ENCODE measurements around the gene SLC37A1. TPM values are rescaled to one million over a fixed set of nuclear protein-coding genes. Genes with fewer than 3 reads are reported as not detected.

SLC37A1 gene
- total RNA-seq, 2 donors from 2014 or later: 27.5 to 37.6 TPM

DNA sequence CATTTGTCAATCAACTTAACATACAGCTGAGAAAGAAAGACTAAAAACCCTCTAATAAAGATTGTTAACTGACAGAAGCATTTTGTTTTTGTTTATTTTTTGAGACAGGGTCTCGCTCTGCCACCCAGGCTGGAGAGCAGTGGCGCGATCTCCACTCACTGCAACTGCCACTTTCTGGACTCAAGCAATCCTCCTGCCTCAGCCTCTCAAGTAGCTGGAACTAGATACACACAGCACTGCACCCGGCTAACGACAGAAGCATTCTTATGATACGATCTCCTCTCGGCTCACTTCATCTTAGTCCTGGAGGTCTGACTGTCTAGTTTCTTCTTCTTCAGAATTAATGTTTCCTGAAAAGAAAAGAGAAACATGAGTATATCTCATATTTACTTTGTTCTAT is 41.1 kb upstream of the SLC37A1 start:
- no peak for ATAC-seq (replicated peaks in 1 of 2)
- Mint-ChIP-seq H3K36me3 (ENCODE audit: insufficient read depth in 2 of 2) (no peaks in the 10 kb centered on the region), H3K27me3 (ENCODE audit: low read depth) (no peaks in the 10 kb centered on the region), H3K27ac (no peak overlapping the region), H3K9me3 (no peaks in the 10 kb centered on the region), H3K4me3 (no peak overlapping the region), H3K4me1 (ENCODE audit: low read depth) (peaks cover 7% of the 10 kb centered on the region)
- no peak for DNase-seq

- Mint-ChIP-seq H3K4me3 (no peak overlapping the region), H3K9me3 (no peaks in the 10 kb centered on the region), H3K27ac (no peak overlapping the region), H3K27me3 (ENCODE audit: low read depth) (no peaks in the 10 kb centered on the region), H3K4me1 (ENCODE audit: low read depth) (peaks cover 7% of the 10 kb centered on the region), H3K36me3 (ENCODE audit: insufficient read depth in 2 of 2) (no peaks in the 10 kb centered on the region)
- no peak for ATAC-seq (replicated peaks in 1 of 2)
- no peak for DNase-seq
These were observed 40.1 kb upstream of the SLC37A1 start for GRCh38 chr21:42473498-42474042.

DNA sequence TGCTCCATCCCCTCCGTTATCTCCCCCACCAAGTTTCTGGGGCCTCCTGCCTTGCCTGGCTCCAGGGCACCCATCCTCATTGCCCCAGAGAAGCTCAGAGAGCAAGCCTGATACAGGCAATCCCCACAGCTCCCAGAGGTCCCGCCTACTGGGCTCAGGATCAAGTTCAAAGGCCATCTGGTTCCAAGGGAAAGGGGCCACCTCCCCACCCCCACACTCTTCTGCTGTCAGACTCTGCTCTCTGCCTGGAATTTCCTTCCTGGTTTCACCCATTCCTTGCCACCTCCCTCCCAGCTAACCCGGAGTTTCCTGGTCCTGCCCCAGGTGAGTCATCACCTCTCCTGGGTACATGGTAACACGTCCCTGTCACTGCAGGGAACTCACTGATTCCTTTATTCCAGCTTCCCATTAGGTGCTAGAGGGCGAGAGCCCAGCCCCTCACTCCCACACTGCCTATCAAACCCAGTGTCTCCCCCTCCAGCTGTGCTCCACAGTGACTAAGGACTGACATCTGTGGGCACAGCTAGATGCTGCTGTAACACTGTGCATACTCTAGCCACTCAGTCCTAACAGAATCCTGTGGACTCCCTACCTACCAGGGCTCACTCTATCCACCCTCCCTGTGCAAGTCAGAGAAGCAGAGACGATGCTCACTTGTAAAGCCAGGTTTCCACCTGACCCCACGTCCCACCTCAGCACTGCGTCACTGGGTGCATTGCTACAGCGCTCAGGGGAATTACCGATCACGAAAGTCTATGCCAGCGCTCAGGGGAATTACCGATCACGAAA is 39.4 kb upstream of the SLC37A1 start:
- ATAC-seq (replicated peaks in 1 of 2): peak; percentile 34 to 53
- no peaks in the 10 kb centered on the region for H3K36me3 Mint-ChIP-seq (ENCODE audit: insufficient read depth in 2 of 2)
- no peak overlapping the region for H3K27ac Mint-ChIP-seq
- H3K27me3 Mint-ChIP-seq (ENCODE audit: low read depth): no peaks in the 10 kb centered on the region
- no peak overlapping the region for H3K4me3 Mint-ChIP-seq
- no peaks in the 10 kb centered on the region for H3K9me3 Mint-ChIP-seq
- DNase-seq: no peak
- peaks cover 7% of the 10 kb centered on the region for H3K4me1 Mint-ChIP-seq (ENCODE audit: low read depth)

DNA sequence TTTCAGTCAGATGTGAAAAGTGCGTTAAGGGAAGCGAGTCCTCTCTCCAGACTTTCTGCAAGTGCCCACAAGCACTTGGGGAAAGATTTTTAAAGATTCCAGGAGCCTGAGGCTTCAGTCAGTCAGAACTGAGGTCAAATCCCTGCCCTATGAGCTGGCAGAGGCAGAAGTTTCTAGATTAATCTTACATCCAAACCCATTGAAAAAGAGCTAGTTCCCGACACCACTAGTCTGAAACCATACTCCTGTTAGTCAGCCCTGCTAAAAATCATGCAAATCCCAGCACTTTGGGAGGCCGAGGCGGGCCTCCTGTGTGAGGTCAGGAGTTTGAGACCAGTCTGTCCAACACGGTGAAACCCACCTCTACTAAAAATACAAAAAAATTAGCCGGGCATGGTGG is 38.6 kb upstream of the SLC37A1 start:
- no peaks in the 10 kb centered on the region for H3K9me3 Mint-ChIP-seq
- H3K4me3 Mint-ChIP-seq: no peak overlapping the region
- H3K27me3 Mint-ChIP-seq (ENCODE audit: low read depth): no peaks in the 10 kb centered on the region
- DNase-seq (no peak), ATAC-seq (replicated peaks in 1 of 2) (no peak)
- no peaks in the 10 kb centered on the region for H3K36me3 Mint-ChIP-seq (ENCODE audit: insufficient read depth in 2 of 2)
- peaks cover 7% of the 10 kb centered on the region for H3K4me1 Mint-ChIP-seq (ENCODE audit: low read depth)
- no peak overlapping the region for H3K27ac Mint-ChIP-seq

DNA sequence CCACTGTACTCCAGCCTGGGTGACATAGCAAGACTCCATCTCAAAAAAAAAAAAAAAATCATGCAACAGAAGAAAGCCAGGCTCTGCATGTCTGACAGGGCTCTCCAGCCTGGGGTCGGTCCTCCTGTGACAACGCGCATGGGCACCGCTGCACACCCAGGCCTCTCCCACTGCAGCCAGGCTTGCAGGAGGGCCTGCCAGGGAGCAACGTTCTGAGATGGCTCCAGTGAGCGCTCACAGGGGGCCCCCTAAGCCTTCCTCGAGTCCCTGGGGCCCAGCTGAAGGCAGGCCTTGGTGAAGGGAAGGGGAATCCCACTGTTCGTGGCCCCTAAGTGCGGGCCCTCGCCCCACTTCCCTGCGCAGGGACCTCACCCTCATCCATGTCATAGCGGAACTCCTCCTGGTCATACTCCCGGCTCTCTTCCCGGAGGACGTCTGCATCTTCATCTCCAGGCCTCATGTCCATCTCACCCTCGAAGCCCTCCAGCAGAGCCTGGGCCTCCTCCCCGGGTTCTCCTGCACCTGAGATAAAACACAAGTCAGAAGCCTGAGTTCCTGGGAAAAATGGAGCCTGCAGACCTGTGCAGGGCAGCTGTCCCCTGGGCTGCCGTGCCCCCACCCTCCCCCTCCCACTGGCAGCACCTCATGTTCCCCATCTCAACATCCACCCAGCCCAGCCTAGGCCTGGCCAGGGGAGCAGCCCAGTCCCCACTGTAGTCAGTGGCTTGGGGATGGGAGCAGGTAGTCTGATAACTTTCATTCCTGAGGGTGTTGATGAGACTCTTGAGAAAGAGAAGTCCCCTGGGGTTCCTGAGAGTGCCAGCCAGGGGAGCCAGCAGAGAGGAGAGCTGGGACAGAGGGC is 37.9 kb upstream of the SLC37A1 start:
- Mint-ChIP-seq H3K9me3 (no peaks in the 10 kb centered on the region), H3K27me3 (ENCODE audit: low read depth) (no peaks in the 10 kb centered on the region), H3K27ac (no peak overlapping the region), H3K4me1 (ENCODE audit: low read depth) (peaks cover 7% of the 10 kb centered on the region), H3K4me3 (no peak overlapping the region), H3K36me3 (ENCODE audit: insufficient read depth in 2 of 2) (no peaks in the 10 kb centered on the region)
- DNase-seq (no peak), ATAC-seq (replicated peaks in 1 of 2) (no peak)

- ATAC-seq (replicated peaks in 1 of 2): no peak
- Mint-ChIP-seq H3K9me3 (no peaks in the 10 kb centered on the region), H3K36me3 (ENCODE audit: insufficient read depth in 2 of 2) (no peaks in the 10 kb centered on the region), H3K4me1 (ENCODE audit: low read depth) (peaks cover 7% of the 10 kb centered on the region), H3K27me3 (ENCODE audit: low read depth) (no peaks in the 10 kb centered on the region), H3K4me3 (no peak overlapping the region), H3K27ac (no peak overlapping the region)
- DNase-seq: no peak
These were observed 37.0 kb upstream of the SLC37A1 start for GRCh38 chr21:42476388-42477331.

GRCh38 chr21:42478504-42478903 is 35.1 kb upstream of the SLC37A1 start:
- H3K36me3 Mint-ChIP-seq (ENCODE audit: insufficient read depth in 2 of 2): no peaks in the 10 kb centered on the region
- no peaks in the 10 kb centered on the region for H3K27me3 Mint-ChIP-seq (ENCODE audit: low read depth)
- H3K4me1 Mint-ChIP-seq (ENCODE audit: low read depth): peaks cover 7% of the 10 kb centered on the region
- no peak for ATAC-seq (replicated peaks in 1 of 2)
- DNase-seq: no peak
- no peak overlapping the region for H3K27ac Mint-ChIP-seq
- H3K4me3 Mint-ChIP-seq: no peak overlapping the region
- no peaks in the 10 kb centered on the region for H3K9me3 Mint-ChIP-seq

- DNase-seq: no peak
- Mint-ChIP-seq H3K4me1 (ENCODE audit: low read depth) (peaks cover under 1% of the 10 kb centered on the region), H3K27ac (no peak overlapping the region), H3K36me3 (ENCODE audit: insufficient read depth in 2 of 2) (no peaks in the 10 kb centered on the region), H3K9me3 (no peaks in the 10 kb centered on the region), H3K27me3 (ENCODE audit: low read depth) (no peaks in the 10 kb centered on the region), H3K4me3 (no peak overlapping the region)
- no peak for ATAC-seq (replicated peaks in 1 of 2)
These were observed 34.1 kb upstream of the SLC37A1 start for GRCh38 chr21:42479582-42479981.

GRCh38 chr21:42480736-42481135 is 32.9 kb upstream of the SLC37A1 start:
- Mint-ChIP-seq H3K36me3 (ENCODE audit: insufficient read depth in 2 of 2) (no peaks in the 10 kb centered on the region), H3K4me1 (ENCODE audit: low read depth) (no peaks in the 10 kb centered on the region), H3K27ac (no peak overlapping the region), H3K4me3 (no peak overlapping the region), H3K9me3 (no peaks in the 10 kb centered on the region), H3K27me3 (ENCODE audit: low read depth) (peaks cover 2% of the 10 kb centered on the region)
- ATAC-seq (replicated peaks in 1 of 2): no peak
- DNase-seq: no peak

DNA sequence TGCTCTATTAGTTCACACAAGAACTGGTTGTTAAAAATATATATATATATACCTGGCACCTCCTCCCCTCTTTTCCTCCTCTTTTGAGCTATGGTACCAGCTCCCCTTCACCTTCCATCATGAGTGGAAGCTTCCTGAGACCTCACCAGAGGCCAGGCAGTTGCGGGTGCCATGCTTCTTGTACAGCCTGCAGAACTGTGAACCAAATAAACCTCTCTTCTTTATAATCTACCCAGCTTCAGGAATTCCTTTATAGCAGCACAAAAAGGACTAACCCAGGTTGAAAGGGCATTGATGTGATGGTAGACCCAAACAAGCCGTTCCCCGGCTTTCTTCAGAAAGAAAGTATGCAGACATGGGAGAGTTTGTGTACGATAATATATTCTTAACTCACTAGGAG is 32.5 kb upstream of the SLC37A1 start:
- DNase-seq (no peak), ATAC-seq (replicated peaks in 1 of 2) (no peak)
- no peaks in the 10 kb centered on the region for H3K4me1 Mint-ChIP-seq (ENCODE audit: low read depth)
- no peak overlapping the region for H3K27ac Mint-ChIP-seq
- peaks cover 6% of the 10 kb centered on the region for H3K27me3 Mint-ChIP-seq (ENCODE audit: low read depth)
- no peak overlapping the region for H3K4me3 Mint-ChIP-seq
- no peaks in the 10 kb centered on the region for H3K36me3 Mint-ChIP-seq (ENCODE audit: insufficient read depth in 2 of 2)
- no peaks in the 10 kb centered on the region for H3K9me3 Mint-ChIP-seq

- peaks cover 11% of the 10 kb centered on the region for H3K27me3 Mint-ChIP-seq (ENCODE audit: low read depth)
- H3K4me1 Mint-ChIP-seq (ENCODE audit: low read depth): no peaks in the 10 kb centered on the region
These were observed 28.7 kb upstream of the SLC37A1 start for GRCh38 chr21:42484966-42485365.

DNA sequence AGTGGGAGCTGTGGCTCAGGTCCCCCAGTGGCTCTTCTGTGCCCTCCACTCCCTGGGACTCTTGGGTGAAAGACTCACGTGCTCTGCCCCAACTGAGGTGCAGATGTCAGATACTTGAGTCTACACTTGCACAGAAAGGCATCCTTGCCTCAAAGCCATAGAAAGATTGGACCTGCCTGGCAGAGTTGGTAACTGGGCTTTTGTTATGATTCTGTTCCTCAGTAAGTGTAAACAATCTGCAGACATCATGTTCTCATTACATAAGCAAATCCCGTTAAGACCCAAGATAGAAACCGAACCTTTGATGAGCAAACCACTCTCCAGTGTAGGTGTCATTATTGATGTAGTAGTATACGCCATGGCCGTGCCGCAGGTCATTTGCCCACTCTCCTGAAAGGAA is 27.6 kb upstream of the SLC37A1 start:
- DNase-seq (no peak), ATAC-seq (replicated peaks in 1 of 2) (no peak)
- H3K36me3 Mint-ChIP-seq (ENCODE audit: insufficient read depth in 2 of 2): peaks cover 3 to 4% of the 10 kb centered on the region in 2 donors

More at GRCh38 chr21:42484966-42485365, 28.7 kb upstream of the SLC37A1 start:
- Mint-ChIP-seq H3K4me3 (no peak overlapping the region), H3K9me3 (peaks cover 4% of the 10 kb centered on the region in 2 donors), H3K36me3 (ENCODE audit: insufficient read depth in 2 of 2) (peaks cover 3 to 4% of the 10 kb centered on the region in 2 donors), H3K27ac (no peak overlapping the region)
- ATAC-seq (replicated peaks in 1 of 2) (no peak), DNase-seq (no peak)

More for the DNA sequence above, 27.6 kb upstream of the SLC37A1 start:
- H3K4me1 Mint-ChIP-seq (ENCODE audit: low read depth): no peaks in the 10 kb centered on the region
- H3K27ac Mint-ChIP-seq: no peak overlapping the region
- H3K4me3 Mint-ChIP-seq: no peak overlapping the region
- peaks cover 4% of the 10 kb centered on the region in 2 donors for H3K9me3 Mint-ChIP-seq
- peaks cover 11% of the 10 kb centered on the region for H3K27me3 Mint-ChIP-seq (ENCODE audit: low read depth)

Data from activated T-cell treated with anti-CD3 and anti-CD28 coated beads, Interleukin-2, amount 50 U/mL, for 72 hours (primary cell).